Measurements from ENCODE around the gene EBF4.

DNA sequence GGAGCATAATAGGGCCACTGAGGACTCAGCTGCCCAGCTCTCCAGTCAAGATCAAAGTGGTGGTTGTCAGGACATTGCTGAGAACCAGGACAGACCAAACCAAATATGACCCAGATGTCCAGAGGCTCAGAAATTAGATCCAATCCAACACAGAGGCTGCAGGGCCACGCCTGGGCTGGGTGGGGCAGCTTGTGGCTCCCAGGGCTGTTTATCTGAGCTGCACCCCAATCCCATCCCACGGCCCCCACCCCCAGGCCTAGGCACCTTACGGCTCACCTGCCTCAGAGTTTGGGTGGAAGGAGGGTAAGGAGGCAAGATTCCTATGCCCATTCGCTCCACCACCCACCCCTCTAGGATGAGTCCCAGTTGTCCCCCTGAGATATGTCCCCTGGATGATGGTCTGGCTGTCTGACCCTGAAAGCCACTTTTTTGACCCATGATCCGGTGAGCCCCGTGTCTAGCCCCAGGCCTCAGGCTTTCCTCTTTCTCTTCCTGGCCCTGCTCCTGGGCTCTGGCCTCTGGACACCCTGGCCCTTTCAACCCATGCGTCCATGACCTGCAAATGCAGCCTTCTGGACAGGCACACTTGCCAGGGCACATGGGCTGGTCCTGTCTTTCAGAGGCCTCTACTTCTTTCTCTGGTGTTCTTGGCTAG is 67.8 kb downstream of the EBF4 start:
- TF ChIP-seq, protein P1, sequence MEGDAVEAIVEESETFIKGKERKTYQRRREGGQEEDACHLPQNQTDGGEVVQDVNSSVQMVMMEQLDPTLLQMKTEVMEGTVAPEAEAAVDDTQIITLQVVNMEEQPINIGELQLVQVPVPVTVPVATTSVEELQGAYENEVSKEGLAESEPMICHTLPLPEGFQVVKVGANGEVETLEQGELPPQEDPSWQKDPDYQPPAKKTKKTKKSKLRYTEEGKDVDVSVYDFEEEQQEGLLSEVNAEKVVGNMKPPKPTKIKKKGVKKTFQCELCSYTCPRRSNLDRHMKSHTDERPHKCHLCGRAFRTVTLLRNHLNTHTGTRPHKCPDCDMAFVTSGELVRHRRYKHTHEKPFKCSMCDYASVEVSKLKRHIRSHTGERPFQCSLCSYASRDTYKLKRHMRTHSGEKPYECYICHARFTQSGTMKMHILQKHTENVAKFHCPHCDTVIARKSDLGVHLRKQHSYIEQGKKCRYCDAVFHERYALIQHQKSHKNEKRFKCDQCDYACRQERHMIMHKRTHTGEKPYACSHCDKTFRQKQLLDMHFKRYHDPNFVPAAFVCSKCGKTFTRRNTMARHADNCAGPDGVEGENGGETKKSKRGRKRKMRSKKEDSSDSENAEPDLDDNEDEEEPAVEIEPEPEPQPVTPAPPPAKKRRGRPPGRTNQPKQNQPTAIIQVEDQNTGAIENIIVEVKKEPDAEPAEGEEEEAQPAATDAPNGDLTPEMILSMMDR (conservative IDR thresholded peaks at IDR 0.05; ENCODE audit: low read length): no peak
- TF ChIP-seq EZH2phosphoT487 (IDR thresholded peaks at IDR 0.05; ENCODE audit: borderline replicate concordance, low read depth, low read length): no peak
